ENCODE measurements around the gene TMEM141.

DNA sequence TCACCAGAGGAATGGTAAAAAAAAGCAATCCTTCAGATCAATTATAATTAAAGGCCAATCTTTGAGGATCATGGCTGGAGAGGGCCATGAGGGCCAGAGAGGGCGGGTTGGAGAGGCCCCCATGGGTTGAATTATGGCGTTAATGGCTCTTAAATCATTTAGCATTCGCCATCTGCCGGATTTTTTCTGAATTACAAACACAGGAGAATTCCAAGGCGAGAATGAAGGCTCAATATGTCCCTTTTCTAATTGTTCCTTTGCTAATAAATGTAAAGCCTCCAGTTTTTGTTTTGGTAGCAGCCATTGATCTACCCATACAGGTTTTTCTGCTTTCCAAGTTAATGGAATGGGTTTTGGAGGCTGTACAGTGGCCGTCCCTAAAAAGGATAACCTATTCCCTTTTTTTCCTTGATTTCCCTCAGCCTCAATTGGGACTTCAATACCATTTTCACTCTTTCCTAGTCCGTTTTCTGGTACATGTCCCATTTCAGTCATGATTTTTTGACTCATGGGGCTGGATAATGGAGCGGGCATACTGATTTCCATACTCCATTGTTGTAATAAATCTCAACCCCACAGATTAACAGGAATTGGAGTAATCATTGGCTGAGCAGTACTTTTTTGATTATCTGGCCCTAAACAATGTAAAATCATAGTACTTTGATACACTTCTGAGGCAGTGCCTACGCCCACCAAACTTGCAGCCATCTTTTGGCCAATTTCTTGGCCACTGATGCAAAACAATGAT, 6.7 kb upstream of the TMEM141 start:
- TF ChIP-seq CTCF (conservative IDR thresholded peaks at IDR 0.05; ENCODE audit: low read length) = peak; percentile 75
- TF ChIP-seq EZH2phosphoT487 (IDR thresholded peaks at IDR 0.05; ENCODE audit: borderline replicate concordance, low read depth, low read length) = no peak
